Endothelial cell of umbilical vein (primary cell): ENCODE measurements around the gene CIAO3.

ENCODE experiments used
- EZH2 ChIP-seq: IDR thresholded peaks from 2 replicates; pipeline ENCODE4 v1.6.1; 2012; ENCODE audit warnings: borderline replicate concordance, low read depth, mild to moderate bottlenecking, moderate library complexity, low read length, inconsistent platforms; ENCODE audit not compliant: severe bottlenecking
- FOS ChIP-seq: IDR thresholded peaks from 2 replicates; pipeline ENCODE4 v1.6.1; 2011; ENCODE audit warnings: mild to moderate bottlenecking, low read length, moderate library complexity, borderline replicate concordance; ENCODE audit not compliant: insufficient read depth
- GATA2 ChIP-seq: IDR thresholded peaks from 2 replicates; pipeline ENCODE4 v1.7.0; 2011; ENCODE audit warnings: low read depth, mild to moderate bottlenecking, moderate library complexity, mixed read lengths, low read length; ENCODE audit not compliant: insufficient read length, insufficient read depth
- JUN ChIP-seq: IDR thresholded peaks from 2 replicates; pipeline ENCODE4 v1.6.1; 2011; ENCODE audit warnings: borderline replicate concordance, low read depth; ENCODE audit not compliant: insufficient read length, insufficient read depth
- MAX ChIP-seq: IDR thresholded peaks from 2 replicates; pipeline ENCODE4 v1.6.1; 2011; ENCODE audit not compliant: insufficient read depth, insufficient read length
- POLR2A ChIP-seq: IDR thresholded peaks from 2 replicates; pipeline ENCODE4 v1.6.1; 2012; ENCODE audit warnings: low read depth, mild to moderate bottlenecking, control low read depth, low read length
- POLR2AphosphoS5 ChIP-seq: IDR thresholded peaks from 2 replicates; pipeline ENCODE4 v1.6.1; 2012; ENCODE audit warnings: low read depth, mild to moderate bottlenecking, control low read depth, low read length, moderate library complexity; ENCODE audit not compliant: insufficient read depth
- TF ChIP-seq, protein P1 (sequence below), 2 donors: IDR thresholded peaks; 1 replicate in 1 of 2; 2 replicates in 1 of 2; pipeline ENCODE4 v1.5.1; 2011; ENCODE audit warnings: low read length in 2 of 2, mild to moderate bottlenecking in 2 of 2, moderate library complexity in 2 of 2, control low read depth in 1 of 2, inconsistent platforms in 1 of 2, low read depth in 1 of 2; ENCODE audit not compliant: insufficient read depth in 1 of 2; ENCODE audit errors: extremely low read depth in 1 of 2

DNA sequence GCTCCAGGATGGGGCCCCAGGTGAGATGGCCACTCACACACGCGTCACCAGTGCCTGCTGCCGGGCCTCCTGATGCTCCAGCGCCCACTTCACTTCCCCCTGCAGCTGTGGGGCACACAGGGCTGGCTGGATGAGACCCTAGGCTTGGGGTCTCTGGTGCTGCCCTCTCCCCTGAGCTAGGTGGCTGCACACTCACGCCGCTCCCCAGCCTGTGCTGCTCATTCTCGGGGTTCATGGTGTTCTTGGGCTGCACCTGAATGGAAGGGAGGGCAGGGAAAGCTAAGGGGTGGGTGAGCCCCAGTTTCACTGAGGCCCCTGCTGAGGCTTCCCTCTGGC lies 15.8 kb downstream of the CIAO3 start:
- TF ChIP-seq POLR2AphosphoS5 (no peak), FOS (no peak), MAX (no peak), EZH2 (no peak), POLR2A (no peak), JUN (no peak), GATA2 (no peak)
- TF ChIP-seq, protein P1, sequence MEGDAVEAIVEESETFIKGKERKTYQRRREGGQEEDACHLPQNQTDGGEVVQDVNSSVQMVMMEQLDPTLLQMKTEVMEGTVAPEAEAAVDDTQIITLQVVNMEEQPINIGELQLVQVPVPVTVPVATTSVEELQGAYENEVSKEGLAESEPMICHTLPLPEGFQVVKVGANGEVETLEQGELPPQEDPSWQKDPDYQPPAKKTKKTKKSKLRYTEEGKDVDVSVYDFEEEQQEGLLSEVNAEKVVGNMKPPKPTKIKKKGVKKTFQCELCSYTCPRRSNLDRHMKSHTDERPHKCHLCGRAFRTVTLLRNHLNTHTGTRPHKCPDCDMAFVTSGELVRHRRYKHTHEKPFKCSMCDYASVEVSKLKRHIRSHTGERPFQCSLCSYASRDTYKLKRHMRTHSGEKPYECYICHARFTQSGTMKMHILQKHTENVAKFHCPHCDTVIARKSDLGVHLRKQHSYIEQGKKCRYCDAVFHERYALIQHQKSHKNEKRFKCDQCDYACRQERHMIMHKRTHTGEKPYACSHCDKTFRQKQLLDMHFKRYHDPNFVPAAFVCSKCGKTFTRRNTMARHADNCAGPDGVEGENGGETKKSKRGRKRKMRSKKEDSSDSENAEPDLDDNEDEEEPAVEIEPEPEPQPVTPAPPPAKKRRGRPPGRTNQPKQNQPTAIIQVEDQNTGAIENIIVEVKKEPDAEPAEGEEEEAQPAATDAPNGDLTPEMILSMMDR (IDR thresholded peaks at IDR 0.05; ENCODE audit: extremely low read depth in 1 of 2, insufficient read depth in 1 of 2, low read depth in 1 of 2, low read length in 2 of 2), result no peak
